Psoas muscle (tissue), 8 donors: ENCODE results near the gene BCL2L12. TPM values are rescaled to one million over a fixed set of nuclear protein-coding genes. Genes with fewer than 3 reads are reported as not detected.
A peak's percentile ranks its signal among the peaks of the same experiment; 100 is the strongest.

Source experiments
- ATAC-seq, 4 donors: fragments of 200-7000 bp; cut with Tn5 transposase; one replicate each; pipeline ENCODE4 v1.9.1; 2020; ENCODE audit warnings: moderate library complexity in 3 of 4, mild to moderate bottlenecking in 2 of 4
- DNase-seq, 2 donors: peaks; one replicate each; pipeline ENCODE4 v3.0.0-alpha.2; 2020
- H3K27ac ChIP-seq: fragments of 200-600 bp; one replicate; pipeline ENCODE4 v1.8.0; 2022
- H3K27me3 ChIP-seq, 3 donors: fragments of 200-600 bp in 1 of 3; one replicate each; pipeline versions ENCODE4 v1.6.1 to v1.8.0; 2013 to 2022; ENCODE audit warnings: low read length in 2 of 3, mild to moderate bottlenecking in 2 of 3, moderate library complexity in 1 of 3; ENCODE audit not compliant: insufficient read depth in 3 of 3
- H3K36me3 ChIP-seq, 2 donors: fragments of 200-600 bp in 1 of 2; one replicate each; pipeline versions ENCODE4 v1.6.1 to v1.8.0; 2013 to 2022; ENCODE audit warnings: low read depth in 1 of 2, mild to moderate bottlenecking in 1 of 2, moderate library complexity in 1 of 2; ENCODE audit not compliant: insufficient read depth in 1 of 2
- H3K4me1 ChIP-seq: fragments of 200-600 bp; one replicate; pipeline ENCODE4 v1.8.0; 2022
- H3K4me3 ChIP-seq: fragments of 200-600 bp; one replicate; pipeline ENCODE4 v1.8.0; 2022; ENCODE audit warnings: mild to moderate bottlenecking
- H3K9me3 ChIP-seq: fragments of 200-600 bp; one replicate; pipeline ENCODE4 v1.8.0; 2022
- WGBS, 3 donors: extraction: QIAGEN DNeasy Blood & Tissue Kit; methylation state at CpG; one replicate each; pipeline versions ENCODE4 v1.1.6 to v1.1.7; 2013; 5-methylcytosine and 5-hydroxymethylcytosine counted together
- intact Hi-C, 2 donors: fragments of 100-400 bp; cut with DNase I; formaldehyde crosslinking; loops; one replicate each; pipeline versions ENCODE4 v1.11.0 to v1.14.2; 2022
- polyA plus RNA-seq, 3 donors: library from polyadenylated mRNA; stranded (reverse); fragments of 200-250 nt; gene quantifications; one replicate each; pipeline ENCODE4 v1.2.3, GENCODE V29; 2013
- total RNA-seq, 4 donors: library from RNA; stranded (reverse); fragmentation: NEBNext Ultra II Directional in 2 of 4; extraction: Animal tissue kit (Norgen Biotek cat#: 25700) in 2 of 4; gene quantifications; one replicate each; pipeline versions ENCODE4 v1.2.1 to v1.2.4, GENCODE V29; 2021 to 2023
- TF ChIP-seq, protein P1 (sequence below): fragments of 200-600 bp; IDR thresholded peaks from one replicate; pipeline ENCODE4 v1.8.0; 2022; ENCODE audit warnings: antibody characterized with exemption
- donor health status: healthy with polysubstance abuse.
- donor health status: DM: no; HTN: no; CAD: no; lungs with moderate emphysema.
- donor health status: Bipolar disorder and iron deficiency.
- donor health status: healthy.
- donor health status: DM: yes; HTN: yes; CAD: no.
- donor health status: DM: no; HTN: no; CAD: no.
- donor health status: DM: no; HTN: no; CAD: no.
- donor health status: DM: yes; HTN: yes; CAD: no.

Gene BCL2L12
- total and polyA plus RNA-seq, 7 donors, result 13.0 to 42.7 (median 21.5) TPM

DNA sequence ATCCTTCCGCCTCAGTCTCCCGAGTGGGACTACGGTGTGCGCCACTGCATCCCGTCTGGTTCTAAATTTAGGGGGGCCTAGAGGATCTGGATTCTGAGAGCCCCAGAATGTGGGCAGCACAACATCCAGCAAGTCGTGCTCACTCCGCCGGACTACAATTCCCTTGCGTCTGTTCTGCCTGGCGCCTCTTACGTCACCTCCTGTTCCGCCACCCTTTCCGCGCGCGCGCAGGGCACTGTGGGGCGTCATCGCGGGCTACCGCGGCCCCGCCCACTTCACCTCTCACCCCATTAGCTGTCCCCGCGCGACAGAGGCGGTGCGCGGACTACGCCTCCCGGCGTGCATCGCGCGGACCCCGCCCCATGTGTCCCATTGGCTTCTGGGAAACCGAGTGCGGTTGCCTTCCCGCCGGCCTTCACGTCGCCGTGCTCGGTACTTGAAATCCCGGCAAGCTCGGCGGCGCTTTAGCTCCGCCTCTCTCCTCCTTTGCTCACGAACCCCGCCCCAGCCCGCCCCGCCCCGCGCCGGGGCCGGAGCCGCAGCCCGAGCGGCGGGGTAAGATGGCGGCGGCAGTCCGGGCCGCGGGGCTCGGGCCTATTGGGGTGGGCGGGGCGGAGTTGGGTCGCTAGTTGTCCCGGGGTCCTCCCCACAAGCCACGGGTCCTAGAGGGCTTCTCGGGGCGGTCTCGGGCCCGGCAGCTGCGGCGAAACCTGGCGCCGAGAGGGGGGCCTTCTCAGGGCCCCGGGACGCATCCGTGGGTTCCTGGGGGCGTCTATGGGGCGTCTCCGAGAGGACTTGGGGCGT lies 23.8 kb upstream of the BCL2L12 start, which contains the start of gene SCAF1:
Gene SCAF1, plus strand, starts transcription at position 522 of the 804 bp plus-strand sequence. CDS start 2,818 bp downstream, outside the sequence.
- Histone ChIP-seq H3K27me3 (no peaks in the 10 kb centered on the region), H3K4me1 (peaks cover 35% of the 10 kb centered on the region), H3K27ac (peak within 1 kb of the TSS; percentile 98), H3K9me3 (no peaks in the 10 kb centered on the region), H3K36me3 (peaks cover 3 to 19% of the 10 kb centered on the region in 2 donors), H3K4me3 (peak within 1 kb of the TSS; percentile 80)
- DNase-seq (peak; percentile 100), ATAC-seq (peak; percentile 79 to 83 (median 82))
- WGBS, 3 donors, result 0% methylated on average over 62 to 87 of the region's 87 CpGs
- intact Hi-C loops, result loop anchor here (2.0 to 5.0 kb wide), 2 partner anchors 35 to 190 kb away; partner anchors contain the start of genes ALDH16A1 (in 1 of the 2), PIH1D1 (in 1 of the 2) and PRMT1 (in 1 of the 2)
- TF ChIP-seq, protein P1, sequence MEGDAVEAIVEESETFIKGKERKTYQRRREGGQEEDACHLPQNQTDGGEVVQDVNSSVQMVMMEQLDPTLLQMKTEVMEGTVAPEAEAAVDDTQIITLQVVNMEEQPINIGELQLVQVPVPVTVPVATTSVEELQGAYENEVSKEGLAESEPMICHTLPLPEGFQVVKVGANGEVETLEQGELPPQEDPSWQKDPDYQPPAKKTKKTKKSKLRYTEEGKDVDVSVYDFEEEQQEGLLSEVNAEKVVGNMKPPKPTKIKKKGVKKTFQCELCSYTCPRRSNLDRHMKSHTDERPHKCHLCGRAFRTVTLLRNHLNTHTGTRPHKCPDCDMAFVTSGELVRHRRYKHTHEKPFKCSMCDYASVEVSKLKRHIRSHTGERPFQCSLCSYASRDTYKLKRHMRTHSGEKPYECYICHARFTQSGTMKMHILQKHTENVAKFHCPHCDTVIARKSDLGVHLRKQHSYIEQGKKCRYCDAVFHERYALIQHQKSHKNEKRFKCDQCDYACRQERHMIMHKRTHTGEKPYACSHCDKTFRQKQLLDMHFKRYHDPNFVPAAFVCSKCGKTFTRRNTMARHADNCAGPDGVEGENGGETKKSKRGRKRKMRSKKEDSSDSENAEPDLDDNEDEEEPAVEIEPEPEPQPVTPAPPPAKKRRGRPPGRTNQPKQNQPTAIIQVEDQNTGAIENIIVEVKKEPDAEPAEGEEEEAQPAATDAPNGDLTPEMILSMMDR, result no peak

DNA sequence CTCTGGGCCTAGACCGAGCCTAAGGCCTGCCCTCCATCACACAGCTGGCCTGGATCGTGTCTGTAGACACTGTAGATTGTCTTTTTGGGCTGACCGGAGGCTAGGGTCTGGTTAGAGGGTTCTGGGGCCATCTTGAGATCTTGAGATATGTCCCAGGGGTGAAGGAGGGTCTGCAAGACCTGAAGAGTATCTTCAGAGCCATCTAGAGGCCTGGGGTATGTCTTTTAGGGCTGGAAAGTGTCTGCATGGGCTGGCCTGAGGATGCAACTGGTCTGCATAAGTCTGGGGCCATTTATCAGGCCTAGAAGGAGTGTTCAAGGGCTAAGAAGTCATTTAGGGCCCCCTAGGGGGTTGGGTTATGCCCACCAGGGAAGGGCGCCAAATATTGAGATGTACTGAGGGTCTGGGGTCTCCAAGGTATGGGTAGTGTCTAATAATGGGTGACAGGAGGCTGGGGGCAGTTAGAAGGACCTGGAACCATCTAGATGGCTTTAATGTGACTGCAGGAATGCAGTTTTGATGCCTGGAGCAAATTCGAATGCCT lies 23.2 kb upstream of the BCL2L12 start:
- WGBS, 3 donors, result 5 to 8% (median 6%) methylated on average over 5 of the region's 5 CpGs

DNA sequence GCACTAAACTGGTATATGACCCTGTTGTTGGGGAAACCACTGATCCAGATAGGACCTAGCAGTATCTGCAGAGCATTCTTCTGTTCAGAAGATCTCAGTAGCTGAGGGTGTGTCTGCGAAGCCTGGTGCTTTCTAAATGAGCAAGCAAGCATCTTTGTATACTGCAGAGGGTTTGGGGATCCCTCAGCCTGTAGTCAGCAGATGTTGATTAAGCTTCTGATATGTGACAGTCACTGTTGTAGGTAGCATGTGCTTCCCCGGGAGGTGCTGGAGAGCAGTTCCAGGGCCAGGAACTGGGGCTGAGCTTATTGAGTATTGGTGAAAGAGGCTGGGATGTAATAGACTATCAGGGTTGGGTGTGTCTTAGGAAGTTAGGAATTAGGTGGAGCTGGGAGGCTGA lies 22.3 kb upstream of the BCL2L12 start:
- H3K36me3 ChIP-seq, result peaks cover 3 to 35% of the 10 kb centered on the region in 2 donors
- peak in 1 of 2 donors; percentile 39 for DNase-seq
- WGBS, 3 donors, result 58 to 67% (median 66%) methylated on average over 2 of the region's 2 CpGs
- peak overlapping the region; percentile 80 for H3K4me3 ChIP-seq
- TF ChIP-seq, protein P1, result no peak
- intact Hi-C loops, result loop anchor here in 1 of 2 donors (5.0 kb wide), 1 partner anchor 191 kb away; the partner anchor contains the start of genes ALDH16A1 and PIH1D1
- ATAC-seq, result no peak
- H3K9me3 ChIP-seq, result no peaks in the 10 kb centered on the region
- peaks cover 28% of the 10 kb centered on the region for H3K4me1 ChIP-seq
- peak overlapping the region; percentile 98 for H3K27ac ChIP-seq
- H3K27me3 ChIP-seq, result no peaks in the 10 kb centered on the region

More for the DNA sequence above, 23.2 kb upstream of the BCL2L12 start:
- Histone ChIP-seq H3K4me1 (peaks cover 35% of the 10 kb centered on the region), H3K4me3 (peak overlapping the region; percentile 80), H3K27ac (peak overlapping the region; percentile 98), H3K36me3 (peaks cover 3 to 26% of the 10 kb centered on the region in 2 donors), H3K27me3 (no peaks in the 10 kb centered on the region), H3K9me3 (no peaks in the 10 kb centered on the region)
- no peak for ATAC-seq
- TF ChIP-seq, protein P1, result no peak
- intact Hi-C loops, result loop anchor here in 1 of 2 donors (5.0 kb wide), 1 partner anchor 190 kb away; the partner anchor contains the start of genes ALDH16A1 and PIH1D1
- DNase-seq, result peak in 1 of 2 donors; percentile 38

DNA sequence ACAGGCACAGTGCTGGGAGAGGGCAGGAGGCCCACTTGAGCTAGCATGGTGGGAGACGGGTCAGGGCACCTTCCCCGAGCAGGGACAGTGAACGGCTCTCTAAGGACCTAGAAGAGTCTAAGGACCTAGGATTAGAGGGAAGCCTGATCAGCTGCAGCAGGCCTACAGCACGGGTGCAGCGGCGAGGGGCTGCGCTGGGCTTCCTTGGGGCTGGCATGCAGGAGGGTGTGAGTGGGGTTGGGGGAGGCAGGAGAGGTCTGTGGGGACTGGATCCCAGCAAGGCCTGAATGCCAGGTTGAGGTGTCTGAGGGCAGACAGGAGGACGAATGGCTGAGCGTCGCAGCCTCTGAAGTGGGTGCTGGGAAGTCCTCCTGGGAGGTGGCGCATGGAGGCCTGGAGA lies 20.1 kb upstream of the BCL2L12 start:
- H3K4me1 ChIP-seq, result peaks cover 21% of the 10 kb centered on the region
- no peaks in the 10 kb centered on the region for H3K9me3 ChIP-seq
- H3K27ac ChIP-seq, result no peak overlapping the region
- TF ChIP-seq, protein P1, result no peak
- WGBS, 3 donors, result 86 to 89% (median 87%) methylated on average over 11 of the region's 11 CpGs
- H3K27me3 ChIP-seq, result no peaks in the 10 kb centered on the region
- H3K36me3 ChIP-seq, result peaks cover 3 to 54% of the 10 kb centered on the region in 2 donors
- DNase-seq (no peak), ATAC-seq (no peak)
- H3K4me3 ChIP-seq, result no peak overlapping the region
- intact Hi-C loops, result no loop called here
